DMS114 treated with DMSO at 0.1 percent for 48 hours (cell line): ENCODE measurements around the gene WDR90.

ENCODE experiments used
- DNase-seq: peaks from one replicate; lab custom pipeline; 2025; ENCODE audit not compliant: unreplicated experiment; lab: John Stamatoyannopoulos, UW

Gene WDR90

GRCh38 chr16:637081-638018, 11.8 kb upstream of the WDR90 start:
- DNase-seq = no peak

- no peak for DNase-seq
Observed at GRCh38 chr16:638034-638543, 11.1 kb upstream of the WDR90 start.

- DNase-seq = no peak
Observed at GRCh38 chr16:638836-639235, 10.3 kb upstream of the WDR90 start.

GRCh38 chr16:640614-641013, 8.6 kb upstream of the WDR90 start:
- DNase-seq = no peak

- no peak for DNase-seq
Observed at GRCh38 chr16:641326-642188, 7.6 kb upstream of the WDR90 start, which contains the start of gene MCRIP2. Gene MCRIP2, plus strand, starts transcription at chr16:641828. Its CDS starts 164 bp downstream, at chr16:641992.

GRCh38 chr16:642189-643049, 6.7 kb upstream of the WDR90 start:
- DNase-seq = no peak

GRCh38 chr16:643050-643368, 6.2 kb upstream of the WDR90 start:
- DNase-seq = no peak

GRCh38 chr16:644556-644955, 4.6 kb upstream of the WDR90 start:
- no peak for DNase-seq

GRCh38 chr16:645852-646678, 3.1 kb upstream of the WDR90 start:
- DNase-seq = no peak

- DNase-seq = no peak
Observed at GRCh38 chr16:646679-647172, 2.4 kb upstream of the WDR90 start.

- no peak for DNase-seq
Observed at GRCh38 chr16:647173-647902, 1.8 kb upstream of the WDR90 start.

- DNase-seq = no peak
Observed at GRCh38 chr16:648071-648780, 939 bp upstream of the WDR90 start.

- DNase-seq = no peak
Observed at GRCh38 chr16:649631-650030, 466 bp downstream of the WDR90 start.

GRCh38 chr16:651844-652243, 2.7 kb downstream of the WDR90 start:
- DNase-seq = no peak

- no peak for DNase-seq
Observed at GRCh38 chr16:652454-653305, 3.5 kb downstream of the WDR90 start.

- no peak for DNase-seq
Observed at GRCh38 chr16:654034-654433, 4.9 kb downstream of the WDR90 start.

- no peak for DNase-seq
Observed at GRCh38 chr16:657487-657886, 8.3 kb downstream of the WDR90 start.
